Mucosa of rectum (tissue), 2 donors: Measurements from ENCODE around the gene MRGPRG.
"Not testable (repeated sequence)": the region's sequence is repeated elsewhere in the genome, so short reads cannot be mapped to it uniquely, and the experiment has no call there.

ENCODE experiments used
- H3K27ac ChIP-seq, 2 donors: one replicate each; pipeline ENCODE4 v1.7.0; 2013; ENCODE audit warnings: inconsistent platforms in 2 of 2, low read depth in 2 of 2, low read length in 2 of 2
- H3K27me3 ChIP-seq, 2 donors: one replicate each; pipeline ENCODE4 v1.7.0; 2013; ENCODE audit warnings: low read length in 2 of 2; ENCODE audit not compliant: control insufficient read depth in 2 of 2, insufficient read depth in 2 of 2
- H3K36me3 ChIP-seq, 2 donors: one replicate each; pipeline ENCODE4 v1.7.0; 2013; ENCODE audit warnings: low read length in 2 of 2; ENCODE audit not compliant: control insufficient read depth in 2 of 2, insufficient read depth in 2 of 2
- H3K4me1 ChIP-seq, 2 donors: one replicate each; pipeline ENCODE4 v1.7.0; 2013; ENCODE audit warnings: low read length in 2 of 2, mild to moderate bottlenecking in 1 of 2; ENCODE audit not compliant: control insufficient read depth in 2 of 2, insufficient read depth in 2 of 2
- H3K4me3 ChIP-seq, 2 donors: one replicate each; pipeline ENCODE4 v1.7.0; 2013; ENCODE audit warnings: low read length in 2 of 2
- H3K9ac ChIP-seq, 2 donors: one replicate each; pipeline ENCODE4 v1.7.0; 2013; ENCODE audit warnings: low read length in 2 of 2, low read depth in 1 of 2, mild to moderate bottlenecking in 1 of 2
- H3K9me3 ChIP-seq, 2 donors: one replicate each; pipeline ENCODE4 v1.7.0; 2013; ENCODE audit warnings: low read length in 2 of 2; ENCODE audit not compliant: control insufficient read depth in 2 of 2
- donor health status: healthy.
- donor health status: Normal muscosa, but diverticular disease.

Gene MRGPRG, protein sequence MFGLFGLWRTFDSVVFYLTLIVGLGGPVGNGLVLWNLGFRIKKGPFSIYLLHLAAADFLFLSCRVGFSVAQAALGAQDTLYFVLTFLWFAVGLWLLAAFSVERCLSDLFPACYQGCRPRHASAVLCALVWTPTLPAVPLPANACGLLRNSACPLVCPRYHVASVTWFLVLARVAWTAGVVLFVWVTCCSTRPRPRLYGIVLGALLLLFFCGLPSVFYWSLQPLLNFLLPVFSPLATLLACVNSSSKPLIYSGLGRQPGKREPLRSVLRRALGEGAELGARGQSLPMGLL

DNA sequence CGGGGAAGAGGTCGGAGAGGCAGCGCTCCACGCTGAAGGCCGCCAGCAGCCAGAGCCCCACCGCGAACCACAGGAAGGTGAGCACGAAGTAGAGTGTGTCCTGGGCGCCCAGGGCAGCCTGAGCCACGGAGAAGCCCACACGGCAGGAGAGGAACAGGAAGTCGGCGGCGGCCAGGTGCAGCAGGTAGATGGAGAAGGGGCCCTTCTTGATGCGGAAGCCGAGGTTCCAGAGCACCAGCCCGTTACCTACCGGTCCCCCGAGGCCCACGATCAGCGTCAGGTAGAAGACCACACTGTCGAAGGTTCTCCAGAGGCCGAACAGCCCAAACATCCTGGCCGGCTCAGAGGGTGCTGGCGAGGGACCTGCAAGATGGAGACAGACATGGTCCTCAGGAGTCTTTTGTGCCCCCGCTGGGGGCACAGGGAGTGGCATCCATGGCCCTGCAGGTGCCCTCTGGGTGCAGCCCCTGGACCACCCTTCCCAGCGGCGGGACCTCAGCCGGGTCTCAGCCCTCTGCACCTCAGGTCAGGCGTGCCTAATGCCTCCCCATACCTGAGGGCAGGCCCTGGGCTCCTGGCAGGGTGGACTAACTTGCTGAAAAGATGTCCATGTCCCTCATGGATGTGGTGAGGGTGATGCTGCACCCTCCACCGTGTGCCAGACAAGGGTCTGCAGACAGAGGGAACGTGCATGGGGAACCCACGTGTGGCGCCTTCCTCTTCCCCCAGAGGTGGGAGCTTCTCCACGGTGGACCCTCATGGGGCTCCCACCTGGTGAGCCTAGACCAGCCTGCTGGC is at the start of gene MRGPRG:
TSS of gene MRGPRG (minus strand) at position 331 of the 798 bp plus-strand sequence. CDS start at position 331, 0 bp downstream.
- H3K9me3 ChIP-seq: no peaks in the 10 kb centered on the region
- H3K36me3 ChIP-seq: no peaks in the 10 kb centered on the region
- peaks cover 22 to 31% of the 10 kb centered on the region in 2 donors for H3K27me3 ChIP-seq
- no peak within 1 kb of the TSS for H3K9ac ChIP-seq
- no peak within 1 kb of the TSS for H3K27ac ChIP-seq
- no peak within 1 kb of the TSS for H3K4me3 ChIP-seq
- H3K4me1 ChIP-seq: peaks cover 0 to 2% of the 10 kb centered on the region in 2 donors

DNA sequence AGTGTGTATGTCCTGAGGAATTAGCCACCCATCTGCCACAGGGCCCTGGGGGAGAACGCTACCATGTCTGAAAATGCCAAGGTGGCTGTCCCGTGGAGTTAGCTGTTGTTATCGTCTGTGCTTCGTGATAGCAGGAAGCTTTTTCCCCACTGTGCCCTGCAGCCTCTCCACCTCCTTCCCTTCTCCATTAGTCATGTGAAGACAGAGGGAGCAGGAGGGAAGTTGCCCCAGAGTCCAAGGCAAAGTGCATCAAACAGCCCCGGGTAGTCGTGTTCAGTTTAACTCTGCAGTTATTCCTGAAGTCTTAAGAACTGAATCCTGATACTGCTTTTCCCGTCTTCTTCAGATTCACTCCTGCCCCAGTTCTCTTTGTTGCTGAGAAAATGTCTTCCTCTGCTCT is 43.9 kb upstream of the MRGPRG start:
- H3K27ac ChIP-seq, H3K36me3 ChIP-seq, H3K4me1 ChIP-seq, H3K27me3 ChIP-seq, H3K9me3 ChIP-seq, H3K9ac ChIP-seq, H3K4me3 ChIP-seq: not testable (repeated sequence)

DNA sequence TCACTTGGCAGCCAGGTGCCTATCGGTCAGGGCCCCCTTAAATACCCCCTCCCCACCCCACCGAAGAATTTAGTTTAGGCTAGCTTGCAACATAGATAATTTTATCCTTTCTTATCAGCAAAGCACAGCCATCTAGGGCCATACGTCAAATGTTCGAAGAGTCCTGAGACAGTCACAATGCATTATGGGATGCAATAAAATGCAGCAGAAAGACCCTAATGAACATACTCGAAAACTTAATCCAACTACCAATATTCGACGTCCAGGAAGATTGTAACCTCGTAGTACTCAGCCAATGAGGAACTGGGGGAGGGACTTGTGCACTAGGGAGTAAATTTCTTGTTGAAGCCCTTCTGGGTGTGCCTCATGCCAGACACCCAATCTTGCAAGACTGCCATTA is 43.2 kb upstream of the MRGPRG start:
- not testable (repeated sequence) for H3K9me3 ChIP-seq

DNA sequence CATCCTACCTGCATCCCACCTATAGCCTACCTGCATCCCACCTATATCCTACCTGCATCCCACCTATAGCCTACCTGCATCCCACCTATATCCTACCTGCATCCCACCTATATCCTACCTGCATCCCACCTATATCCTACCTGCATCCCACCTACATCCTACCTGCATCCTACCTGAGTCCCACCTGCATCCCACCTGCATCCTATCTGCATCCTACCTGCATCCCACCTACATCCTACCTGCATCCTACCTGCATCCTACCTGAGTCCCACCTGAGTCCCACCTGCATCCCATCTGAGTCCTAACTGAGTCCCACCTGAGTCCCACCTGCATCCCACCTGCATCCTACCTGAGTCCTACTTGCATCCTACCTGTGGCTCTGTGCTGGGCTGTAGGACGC is 38.9 kb upstream of the MRGPRG start:
- H3K9ac ChIP-seq, H3K9me3 ChIP-seq, H3K4me1 ChIP-seq, H3K27ac ChIP-seq, H3K27me3 ChIP-seq, H3K36me3 ChIP-seq, H3K4me3 ChIP-seq: not testable (repeated sequence)

More for the DNA sequence above, 43.2 kb upstream of the MRGPRG start:
- not testable (repeated sequence) for H3K36me3 ChIP-seq, H3K27me3 ChIP-seq, H3K27ac ChIP-seq, H3K9ac ChIP-seq, H3K4me1 ChIP-seq, H3K4me3 ChIP-seq

DNA sequence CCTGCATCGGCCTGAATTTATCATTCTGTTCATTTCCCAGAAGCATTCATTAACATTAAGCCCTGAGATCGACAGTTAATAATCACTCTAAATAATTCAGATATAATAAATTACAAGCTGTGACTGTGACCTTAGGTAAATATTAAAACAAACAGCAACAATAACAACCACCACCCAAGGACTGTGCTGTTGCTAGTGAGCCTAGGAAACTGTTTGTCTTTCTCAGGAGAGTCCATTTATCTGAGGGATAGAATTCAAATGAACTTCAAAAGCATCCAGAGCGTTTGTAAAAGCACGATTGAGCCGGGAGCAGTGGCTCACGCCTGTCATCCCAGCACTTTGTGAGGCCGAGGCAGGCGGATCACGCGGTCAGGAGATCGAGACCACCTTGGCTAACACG is 36.6 kb upstream of the MRGPRG start:
- not testable (repeated sequence) for H3K9ac ChIP-seq, H3K36me3 ChIP-seq, H3K27me3 ChIP-seq, H3K4me1 ChIP-seq, H3K4me3 ChIP-seq, H3K27ac ChIP-seq, H3K9me3 ChIP-seq

DNA sequence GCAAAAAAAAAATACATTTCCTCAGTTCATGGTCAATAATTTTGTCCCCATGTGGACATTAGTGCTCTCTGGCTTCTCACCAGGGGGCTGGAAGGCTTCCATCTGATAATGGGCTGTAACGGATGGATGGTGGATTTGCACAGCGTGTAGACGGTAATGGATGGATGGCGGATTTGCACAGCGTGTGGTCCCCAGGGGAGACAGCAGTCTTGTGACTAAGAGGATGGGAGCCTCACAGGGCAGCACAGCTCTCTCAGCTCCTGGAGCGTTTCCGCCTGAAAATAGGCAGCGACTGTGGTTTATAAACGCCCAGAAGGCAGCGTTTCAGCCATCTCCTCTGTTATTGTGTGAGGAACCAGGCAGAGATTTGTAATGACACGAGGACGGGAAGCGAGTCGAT is 36.2 kb upstream of the MRGPRG start:
- not testable (repeated sequence) for H3K27ac ChIP-seq, H3K4me1 ChIP-seq, H3K9ac ChIP-seq, H3K4me3 ChIP-seq, H3K27me3 ChIP-seq, H3K36me3 ChIP-seq, H3K9me3 ChIP-seq

DNA sequence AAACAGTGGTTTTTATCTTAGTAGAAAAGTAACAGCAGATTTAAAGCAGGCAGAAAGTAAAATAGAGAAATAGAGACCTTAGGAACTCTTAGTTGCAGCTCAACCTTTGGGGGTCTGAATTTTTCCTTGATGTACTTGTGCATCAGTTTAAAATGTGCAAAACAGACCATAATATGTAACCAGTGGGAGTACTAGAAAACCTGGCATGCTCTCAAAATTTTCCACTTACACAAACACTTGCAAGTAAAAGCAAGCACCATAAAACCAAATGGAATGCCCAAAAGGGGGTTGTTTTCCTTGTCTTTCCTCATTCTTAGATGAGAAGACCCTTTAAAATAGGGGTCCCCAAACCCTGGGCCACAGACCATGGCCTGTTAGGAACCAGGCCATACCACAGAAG is 26.5 kb upstream of the MRGPRG start:
- Histone ChIP-seq H3K27ac (no peak overlapping the region), H3K27me3 (peaks cover 0 to 5% of the 10 kb centered on the region in 2 donors), H3K9ac (no peak overlapping the region), H3K4me3 (no peak overlapping the region), H3K4me1 (no peaks in the 10 kb centered on the region), H3K36me3 (no peaks in the 10 kb centered on the region), H3K9me3 (no peaks in the 10 kb centered on the region)

DNA sequence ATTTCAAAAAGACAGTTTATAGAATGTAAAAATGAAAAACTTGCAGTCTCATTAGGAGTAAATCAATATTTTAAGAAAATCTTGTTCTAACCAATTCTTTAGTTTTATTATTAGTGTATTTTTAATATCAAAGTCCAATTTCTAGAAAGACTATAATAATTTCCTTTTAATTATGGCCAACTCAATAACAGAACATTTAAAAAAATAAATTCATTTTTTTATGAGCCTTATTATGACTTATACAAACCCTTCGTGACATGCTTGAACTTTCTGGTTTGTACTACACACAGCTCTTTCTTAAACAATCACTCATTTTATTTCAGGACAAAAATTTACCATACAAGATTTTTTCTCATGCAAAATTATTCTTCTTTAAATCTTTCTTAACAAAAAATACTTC is 25.3 kb upstream of the MRGPRG start:
- Histone ChIP-seq H3K9ac (no peak overlapping the region), H3K27ac (no peak overlapping the region), H3K4me3 (no peak overlapping the region), H3K4me1 (no peaks in the 10 kb centered on the region), H3K36me3 (no peaks in the 10 kb centered on the region), H3K27me3 (peaks cover 0 to 5% of the 10 kb centered on the region in 2 donors), H3K9me3 (no peaks in the 10 kb centered on the region)

DNA sequence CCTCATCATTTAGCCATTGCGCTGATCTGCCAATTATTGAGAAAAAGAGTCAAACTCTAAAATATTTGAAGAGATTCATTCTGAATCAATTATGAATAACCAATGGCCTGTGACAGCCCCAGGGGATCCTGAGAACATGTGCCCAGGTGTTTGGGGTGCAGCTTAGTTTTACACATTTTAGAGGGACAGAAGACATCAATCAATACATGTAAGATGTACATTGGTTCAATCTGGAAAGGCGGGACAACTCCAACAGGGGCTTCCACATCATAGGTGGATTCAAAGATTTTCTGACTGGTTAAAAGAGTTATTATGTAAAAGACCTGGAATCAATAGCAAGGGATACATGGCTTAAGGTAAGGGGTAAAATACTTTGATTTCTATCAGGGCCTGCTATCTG is 18.5 kb upstream of the MRGPRG start:
- Histone ChIP-seq H3K36me3 (no peaks in the 10 kb centered on the region), H3K9me3 (no peaks in the 10 kb centered on the region), H3K27ac (no peak overlapping the region), H3K4me1 (no peaks in the 10 kb centered on the region), H3K27me3 (peaks cover 0 to 3% of the 10 kb centered on the region in 2 donors), H3K4me3 (no peak overlapping the region), H3K9ac (no peak overlapping the region)

DNA sequence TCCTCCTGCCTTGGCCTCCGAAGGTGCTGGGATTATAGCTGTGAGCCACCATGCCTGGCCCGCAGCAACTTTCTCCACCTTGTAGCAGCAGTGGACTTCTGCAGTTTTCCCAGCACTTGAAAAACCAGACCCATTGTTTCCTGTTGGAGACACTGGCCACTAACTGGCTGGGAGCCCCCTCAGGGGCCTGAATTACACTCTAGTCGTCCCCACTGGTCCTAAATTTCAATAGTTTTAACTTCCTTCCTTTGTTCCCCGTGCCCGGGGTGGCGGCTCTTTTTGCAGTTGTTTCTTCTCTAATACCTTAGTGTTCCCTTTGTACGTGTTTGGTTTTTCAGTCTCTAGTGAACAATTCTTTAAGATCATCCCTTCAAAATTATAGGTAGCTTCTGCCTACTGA is 16.2 kb upstream of the MRGPRG start:
- no peaks in the 10 kb centered on the region for H3K4me1 ChIP-seq
- H3K9ac ChIP-seq: no peak overlapping the region
- no peak overlapping the region for H3K27ac ChIP-seq
- peaks cover 2 to 3% of the 10 kb centered on the region in 2 donors for H3K27me3 ChIP-seq
- no peak overlapping the region for H3K4me3 ChIP-seq
- no peaks in the 10 kb centered on the region for H3K36me3 ChIP-seq
- no peaks in the 10 kb centered on the region for H3K9me3 ChIP-seq
